BLaER1 treated with 17β-estradiol and CSF1 and Interleukin-3, amounts not matched to agents 10 nM and 100 nM (cell line): Measurements from ENCODE around the gene GFER.
"Not testable (repeated sequence)": the region's sequence is repeated elsewhere in the genome, so short reads cannot be mapped to it uniquely, and the experiment has no call there.

ENCODE experiments used
- H3K27ac ChIP-seq, 11 experiments: shearing (Covaris generic); formaldehyde crosslinking; 2 replicates each; pipeline ENCODE4 v1.8.1; 2022
- H3K27me3 ChIP-seq, 11 experiments: shearing (Covaris generic); formaldehyde crosslinking; 2 replicates each; pipeline ENCODE4 v1.8.1; 2022
- H3K36me3 ChIP-seq, 11 experiments: shearing (Covaris generic); formaldehyde crosslinking; 2 replicates each; pipeline ENCODE4 v1.8.1; 2022
- H3K4me1 ChIP-seq, 10 experiments: shearing (Covaris generic); formaldehyde crosslinking; 2 replicates each; pipeline ENCODE4 v1.8.1; 2022
- H3K4me2 ChIP-seq, 11 experiments: shearing (Covaris generic); formaldehyde crosslinking; 2 replicates each; pipeline ENCODE4 v1.8.1; 2022
- H3K4me3 ChIP-seq, 10 experiments: shearing (Covaris generic); formaldehyde crosslinking; 2 replicates each; pipeline ENCODE4 v1.8.1; 2022
- H3K9ac ChIP-seq, 11 experiments: shearing (Covaris generic); formaldehyde crosslinking; 2 replicates each; pipeline ENCODE4 v1.8.1; 2022
- H3K9me3 ChIP-seq, 11 experiments: shearing (Covaris generic); formaldehyde crosslinking; replicated peaks in 1 of 11; 2 replicates each; pipeline ENCODE4 v1.8.1; 2022
- H4K20me1 ChIP-seq, 11 experiments: shearing (Covaris generic); formaldehyde crosslinking; 2 replicates each; pipeline ENCODE4 v1.8.1; 2022
- Cebpa-rat ChIP-seq, 11 experiments: shearing (Covaris generic); IDR thresholded peaks; 2 replicates each; pipeline ENCODE4 v1.8.1; 2022

GFER gene

GRCh38 chr16:1950047-1950446, 33.9 kb upstream of the GFER start:
- H3K27me3 ChIP-seq: no peaks in the 10 kb centered on the region
- H3K4me3 ChIP-seq: no peak overlapping the region
- H3K9ac ChIP-seq: no peak overlapping the region
- H3K9me3 ChIP-seq: no peaks in the 10 kb centered on the region
- no peak for TF ChIP-seq Cebpa-rat (IDR thresholded peaks at IDR 0.05)
- H4K20me1 ChIP-seq: no peaks in the 10 kb centered on the region; a peak in 1 of 22 replicates
- H3K36me3 ChIP-seq: no peaks in the 10 kb centered on the region
- no peaks in the 10 kb centered on the region for H3K4me1 ChIP-seq
- H3K27ac ChIP-seq: no peak overlapping the region
- H3K4me2 ChIP-seq: no peak overlapping the region

- Histone ChIP-seq H3K9me3 (no peaks in the 10 kb centered on the region), H3K27me3 (no peaks in the 10 kb centered on the region), H3K4me1 (no peaks in the 10 kb centered on the region), H3K36me3 (no peaks in the 10 kb centered on the region), H4K20me1 (no peaks in the 10 kb centered on the region; a peak in 1 of 22 replicates), H3K27ac (no peak overlapping the region), H3K4me3 (no peak overlapping the region), H3K4me2 (no peak overlapping the region), H3K9ac (no peak overlapping the region)
- TF ChIP-seq Cebpa-rat (IDR thresholded peaks at IDR 0.05): no peak
Observed at GRCh38 chr16:1950559-1950958, 33.4 kb upstream of the GFER start.

- no peaks in the 10 kb centered on the region for H3K36me3 ChIP-seq
- H4K20me1 ChIP-seq: no peaks in the 10 kb centered on the region
- no peak overlapping the region for H3K27ac ChIP-seq
- H3K4me2 ChIP-seq: no peak overlapping the region
- no peak overlapping the region for H3K9ac ChIP-seq
- no peak for TF ChIP-seq Cebpa-rat (IDR thresholded peaks at IDR 0.05)
- H3K9me3 ChIP-seq: no peaks in the 10 kb centered on the region
- peaks cover 0 to 3% (median 2%) of the 10 kb centered on the region in 10 experiments; a peak in 12 of 20 replicates for H3K4me1 ChIP-seq
- no peaks in the 10 kb centered on the region for H3K27me3 ChIP-seq
- H3K4me3 ChIP-seq: no peak overlapping the region
Observed at GRCh38 chr16:1953734-1954133, 30.3 kb upstream of the GFER start.

GRCh38 chr16:1957434-1958142, 26.4 kb upstream of the GFER start:
- not testable (repeated sequence) for H3K9me3 ChIP-seq, H3K4me2 ChIP-seq, H3K4me3 ChIP-seq, H3K27me3 ChIP-seq, H3K9ac ChIP-seq, H3K27ac ChIP-seq
- H3K4me1 ChIP-seq: peaks cover 24 to 31% (median 30%) of the 10 kb centered on the region in 10 experiments
- peaks cover 11 to 17% (median 14%) of the 10 kb centered on the region in 11 experiments for H3K36me3 ChIP-seq
- H4K20me1 ChIP-seq: peaks cover 16 to 29% (median 25%) of the 10 kb centered on the region in 11 experiments; a peak in 21 of 22 replicates

GRCh38 chr16:1958143-1958491, 25.9 kb upstream of the GFER start:
- H3K27me3 ChIP-seq, H3K9me3 ChIP-seq, H3K4me2 ChIP-seq, H3K9ac ChIP-seq, H3K4me3 ChIP-seq, H3K27ac ChIP-seq: not testable (repeated sequence)
- H3K4me1 ChIP-seq: peaks cover 29 to 37% (median 35%) of the 10 kb centered on the region in 10 experiments
- H4K20me1 ChIP-seq: peaks cover 21 to 34% (median 31%) of the 10 kb centered on the region in 11 experiments
- peaks cover 16 to 22% (median 20%) of the 10 kb centered on the region in 11 experiments for H3K36me3 ChIP-seq

GRCh38 chr16:1958715-1959268, 25.2 kb upstream of the GFER start:
- Histone ChIP-seq H3K9ac (peak overlapping the region in 10 of 11 experiments; percentile 88 to 97 (median 93); a peak in 19 of 22 replicates), H3K4me2 (peak overlapping the region; percentile 78 to 97 (median 94)), H3K27ac (peak overlapping the region in 7 of 11 experiments; percentile 4 to 92 (median 88); a peak in 6 of 22 replicates), H3K4me3 (peak overlapping the region in 9 of 10 experiments; percentile 70 to 96 (median 88); a peak in 13 of 20 replicates), H3K36me3 (peaks cover 21 to 29% (median 25%) of the 10 kb centered on the region in 11 experiments), H3K4me1 (peaks cover 34 to 41% (median 39%) of the 10 kb centered on the region in 10 experiments), H4K20me1 (peaks cover 28 to 41% (median 37%) of the 10 kb centered on the region in 11 experiments), H3K27me3 (no peaks in the 10 kb centered on the region), H3K9me3 (no peaks in the 10 kb centered on the region; a peak in 1 of 22 replicates)
- no peak for TF ChIP-seq Cebpa-rat (IDR thresholded peaks at IDR 0.05)

- peaks cover 32 to 47% (median 44%) of the 10 kb centered on the region in 11 experiments for H4K20me1 ChIP-seq
- peaks cover 21 to 34% (median 30%) of the 10 kb centered on the region in 11 experiments for H3K36me3 ChIP-seq
- H3K4me1 ChIP-seq: peaks cover 34 to 41% (median 39%) of the 10 kb centered on the region in 10 experiments
- no peak for TF ChIP-seq Cebpa-rat (IDR thresholded peaks at IDR 0.05)
- peak within 1 kb of the TSS; percentile 44 to 92 (median 87) for H3K27ac ChIP-seq
- no peaks in the 10 kb centered on the region for H3K27me3 ChIP-seq
- no peaks in the 10 kb centered on the region; a peak in 1 of 22 replicates for H3K9me3 ChIP-seq
- H3K4me2 ChIP-seq: peak within 1 kb of the TSS; percentile 79 to 97 (median 95)
- H3K4me3 ChIP-seq: peak within 1 kb of the TSS; percentile 70 to 96 (median 88)
- peak within 1 kb of the TSS; percentile 87 to 97 (median 92) for H3K9ac ChIP-seq
Observed at GRCh38 chr16:1959269-1960039, 24.5 kb upstream of the GFER start, which contains the start of gene NDUFB10. Gene NDUFB10, plus strand, starts transcription at chr16:1959538. Its CDS starts 87 bp downstream, at chr16:1959625.

GRCh38 chr16:1960665-1961630, 23.0 kb upstream of the GFER start:
- Histone ChIP-seq H3K4me3 (peak overlapping the region; percentile 70 to 96 (median 88)), H4K20me1 (peaks cover 32 to 53% (median 44%) of the 10 kb centered on the region in 11 experiments), H3K9me3 (no peaks in the 10 kb centered on the region; a peak in 1 of 22 replicates), H3K27ac (peak overlapping the region in 9 of 11 experiments; percentile 18 to 92 (median 88); a peak in 16 of 22 replicates), H3K4me2 (peak overlapping the region; percentile 79 to 97 (median 95)), H3K4me1 (peaks cover 40 to 47% (median 44%) of the 10 kb centered on the region in 10 experiments), H3K27me3 (no peaks in the 10 kb centered on the region), H3K36me3 (peaks cover 21 to 34% (median 30%) of the 10 kb centered on the region in 11 experiments), H3K9ac (peak overlapping the region; percentile 87 to 97 (median 92); a peak in 21 of 22 replicates)
- no peak for TF ChIP-seq Cebpa-rat (IDR thresholded peaks at IDR 0.05)
